Astrocyte of the spinal cord (primary cell): Measurements from ENCODE around the gene ADGRG4.

Source experiments
- DNase-seq: peaks from one replicate; pipeline ENCODE4 v3.0.0; 2011; ENCODE audit warnings: low read depth, low spot score
- H3K4me3 ChIP-seq: 2 replicates; pipeline ENCODE4 v1.5.1; 2011; ENCODE audit warnings: low read depth, mild to moderate bottlenecking, low read length, moderate library complexity
- in situ Hi-C: cut with HindIII; loops from 2 replicates; pipeline ENCODE4 v1.10.0; 2017; ENCODE audit warnings: low sequenced_read_pairs
- TF ChIP-seq, protein P1 (sequence below): IDR thresholded peaks from 2 replicates; pipeline ENCODE4 v1.5.1; 2012; ENCODE audit warnings: low read depth, mild to moderate bottlenecking, low read length, inconsistent platforms

Gene ADGRG4

DNA sequence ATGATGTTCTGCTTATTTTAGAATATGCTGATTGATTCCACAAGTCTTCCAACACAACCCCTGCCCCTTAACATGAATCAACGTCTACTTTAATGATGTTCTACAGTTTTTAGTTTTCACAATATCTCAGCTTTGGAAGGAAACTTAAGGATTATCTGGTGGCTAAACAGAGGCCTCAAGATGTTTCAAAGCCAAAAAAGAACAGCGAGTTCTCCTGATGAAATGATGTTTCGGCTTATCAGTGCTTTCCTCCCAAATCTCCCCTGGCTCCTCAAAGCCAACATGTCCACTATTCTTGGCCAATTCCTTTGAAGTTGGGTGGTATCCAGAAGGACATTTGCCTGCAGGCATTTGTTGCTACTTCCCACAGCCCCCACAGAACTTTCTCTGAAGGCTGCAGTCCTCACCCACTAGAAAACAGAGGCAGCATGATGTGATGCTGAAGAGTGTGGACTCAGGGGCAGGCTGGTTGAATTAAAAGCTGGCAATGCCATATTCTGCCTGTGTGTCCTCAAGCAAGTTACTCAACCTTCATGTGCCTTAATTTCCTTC is 87.3 kb downstream of the ADGRG4 start:
- in situ Hi-C loops = no loop called here
- no peak for DNase-seq
- TF ChIP-seq, protein P1, sequence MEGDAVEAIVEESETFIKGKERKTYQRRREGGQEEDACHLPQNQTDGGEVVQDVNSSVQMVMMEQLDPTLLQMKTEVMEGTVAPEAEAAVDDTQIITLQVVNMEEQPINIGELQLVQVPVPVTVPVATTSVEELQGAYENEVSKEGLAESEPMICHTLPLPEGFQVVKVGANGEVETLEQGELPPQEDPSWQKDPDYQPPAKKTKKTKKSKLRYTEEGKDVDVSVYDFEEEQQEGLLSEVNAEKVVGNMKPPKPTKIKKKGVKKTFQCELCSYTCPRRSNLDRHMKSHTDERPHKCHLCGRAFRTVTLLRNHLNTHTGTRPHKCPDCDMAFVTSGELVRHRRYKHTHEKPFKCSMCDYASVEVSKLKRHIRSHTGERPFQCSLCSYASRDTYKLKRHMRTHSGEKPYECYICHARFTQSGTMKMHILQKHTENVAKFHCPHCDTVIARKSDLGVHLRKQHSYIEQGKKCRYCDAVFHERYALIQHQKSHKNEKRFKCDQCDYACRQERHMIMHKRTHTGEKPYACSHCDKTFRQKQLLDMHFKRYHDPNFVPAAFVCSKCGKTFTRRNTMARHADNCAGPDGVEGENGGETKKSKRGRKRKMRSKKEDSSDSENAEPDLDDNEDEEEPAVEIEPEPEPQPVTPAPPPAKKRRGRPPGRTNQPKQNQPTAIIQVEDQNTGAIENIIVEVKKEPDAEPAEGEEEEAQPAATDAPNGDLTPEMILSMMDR = no peak
- H3K4me3 ChIP-seq = no peak overlapping the region

DNA sequence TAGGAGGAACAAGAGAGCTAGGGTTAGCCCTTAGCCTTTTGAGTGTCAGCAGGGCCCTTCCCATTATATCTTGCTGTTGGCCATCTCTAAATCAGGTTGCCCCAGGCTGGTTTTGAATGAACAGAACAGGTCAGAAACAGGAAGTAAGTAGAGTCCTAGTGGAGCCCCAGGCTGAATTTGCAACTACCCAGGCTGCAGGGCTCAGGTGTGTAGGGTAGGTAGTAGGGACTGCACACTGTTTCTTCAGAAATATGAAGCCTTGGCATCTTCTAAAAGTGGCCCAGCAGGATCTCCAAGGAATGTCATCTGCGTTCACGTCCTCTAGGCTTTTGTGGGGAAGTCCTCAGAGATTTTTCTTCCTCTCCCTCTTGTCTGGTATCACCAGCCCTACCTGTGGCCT is 90.2 kb downstream of the ADGRG4 start:
- in situ Hi-C loops = no loop called here
- TF ChIP-seq, protein P1 = no peak
- DNase-seq = no peak
- H3K4me3 ChIP-seq = no peak overlapping the region

DNA sequence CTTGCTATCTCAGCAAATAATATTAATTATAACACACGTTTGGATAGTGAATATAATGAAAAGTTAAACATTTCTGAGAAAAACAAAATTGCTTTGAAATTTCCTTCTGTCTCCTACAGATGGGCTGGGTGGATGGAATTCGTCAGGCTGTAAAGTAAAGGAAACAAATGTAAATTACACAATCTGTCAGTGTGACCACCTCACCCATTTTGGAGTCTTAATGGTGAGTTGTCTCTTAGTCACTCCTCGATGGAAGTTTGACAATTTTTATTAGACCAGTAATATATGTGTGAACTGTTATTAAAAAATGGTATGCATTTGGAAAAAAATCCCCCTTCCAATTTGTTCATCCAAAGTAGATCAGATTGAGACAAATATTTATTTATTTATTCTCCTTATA is 94.5 kb downstream of the ADGRG4 start:
- no peak overlapping the region for H3K4me3 ChIP-seq
- TF ChIP-seq, protein P1 = no peak
- in situ Hi-C loops = no loop called here
- no peak for DNase-seq

DNA sequence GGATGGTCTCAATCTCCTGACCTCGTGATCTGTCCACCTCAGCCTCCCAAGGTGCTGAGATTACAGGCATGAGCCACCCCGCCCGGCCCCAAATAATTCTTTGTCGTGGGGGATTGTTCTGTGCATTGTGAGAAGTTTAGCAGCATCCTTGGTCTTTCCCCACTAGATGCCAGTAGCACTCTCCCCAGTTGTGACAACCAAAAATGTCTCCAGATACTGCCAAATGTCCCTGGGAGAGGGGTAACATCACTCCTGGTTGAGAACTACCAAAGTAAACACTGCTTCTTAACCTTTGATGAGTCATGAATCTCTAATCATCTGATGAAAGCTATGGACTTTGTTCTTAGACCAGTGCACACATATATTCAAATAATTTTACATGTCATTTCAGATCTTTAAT is 96.2 kb downstream of the ADGRG4 start:
- in situ Hi-C loops = no loop called here
- H3K4me3 ChIP-seq = no peak overlapping the region

DNA sequence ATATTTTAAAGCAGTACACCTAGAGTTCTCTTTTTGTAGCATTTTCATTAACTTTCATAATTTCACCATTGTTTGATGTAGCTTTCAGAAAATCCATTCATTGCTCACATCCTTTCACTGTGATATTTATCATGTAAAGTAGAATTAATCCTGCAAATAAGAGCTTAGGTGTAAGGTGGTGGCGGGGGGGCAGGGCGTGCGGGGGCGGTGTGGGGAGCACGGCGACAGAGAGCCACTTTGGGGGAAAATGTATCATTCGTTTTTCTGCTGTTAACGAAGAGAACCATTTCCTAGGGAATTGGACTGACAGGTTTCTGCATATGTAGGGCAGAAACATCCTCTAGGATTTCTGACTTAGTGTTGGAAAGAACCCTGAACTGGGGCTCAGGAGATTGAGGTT is 104.4 kb downstream of the ADGRG4 start:
- in situ Hi-C loops = no loop called here
- TF ChIP-seq, protein P1 = no peak
- H3K4me3 ChIP-seq = no peak overlapping the region
- no peak for DNase-seq

More for the DNA sequence above, 96.2 kb downstream of the ADGRG4 start:
- TF ChIP-seq, protein P1 = no peak
- no peak for DNase-seq

DNA sequence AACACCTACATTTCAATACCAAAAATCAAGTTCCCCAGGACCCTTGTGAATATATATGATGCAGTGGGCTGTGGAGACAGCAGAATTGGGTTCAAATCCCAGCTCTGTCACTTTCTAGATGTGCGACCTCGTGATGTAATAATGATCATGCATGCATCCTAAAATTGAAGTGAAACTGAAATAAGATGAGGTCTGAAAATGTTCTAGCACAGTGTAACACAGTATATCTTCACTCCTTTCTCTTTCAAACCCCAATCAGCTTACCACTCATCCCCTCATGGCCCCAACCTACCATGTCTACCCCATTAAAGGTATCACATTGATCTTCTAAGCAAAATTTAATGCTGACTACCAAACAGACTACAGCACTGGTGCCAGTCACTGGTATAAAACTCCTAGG is 117.0 kb downstream of the ADGRG4 start:
- TF ChIP-seq, protein P1 = no peak
- in situ Hi-C loops = no loop called here
- no peak for DNase-seq
- H3K4me3 ChIP-seq = no peak overlapping the region

DNA sequence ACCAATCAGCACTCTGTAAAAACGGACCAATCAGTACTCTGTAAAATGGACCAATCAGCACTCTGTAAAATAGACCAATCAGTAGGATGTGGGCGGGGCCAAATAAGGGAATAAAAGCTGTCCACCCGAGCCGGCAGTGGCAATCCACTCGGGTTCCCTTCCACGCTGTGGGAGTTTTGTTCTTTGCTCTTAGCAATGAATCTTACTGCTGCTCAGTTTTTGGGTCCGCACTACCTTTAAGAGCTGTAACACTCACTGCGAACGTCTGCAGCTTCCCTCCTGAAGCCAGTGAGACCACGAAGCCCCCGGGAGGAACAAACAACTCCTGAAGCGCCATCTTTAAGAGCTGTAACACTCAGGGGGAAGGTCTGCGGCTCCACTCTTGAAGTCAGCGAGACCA is 120.6 kb downstream of the ADGRG4 start:
- TF ChIP-seq, protein P1 = no peak
- DNase-seq = no peak
- in situ Hi-C loops = no loop called here
- H3K4me3 ChIP-seq = no peak overlapping the region
